Measurements from ENCODE around the gene FOXE1. TPM values are rescaled to one million over a fixed set of nuclear protein-coding genes. Genes with fewer than 3 reads are reported as not detected.

FOXE1 gene
- total and polyA plus RNA-seq, 2 experiments from 2014 or later, result 0.45 TPM; not detected in 1

DNA sequence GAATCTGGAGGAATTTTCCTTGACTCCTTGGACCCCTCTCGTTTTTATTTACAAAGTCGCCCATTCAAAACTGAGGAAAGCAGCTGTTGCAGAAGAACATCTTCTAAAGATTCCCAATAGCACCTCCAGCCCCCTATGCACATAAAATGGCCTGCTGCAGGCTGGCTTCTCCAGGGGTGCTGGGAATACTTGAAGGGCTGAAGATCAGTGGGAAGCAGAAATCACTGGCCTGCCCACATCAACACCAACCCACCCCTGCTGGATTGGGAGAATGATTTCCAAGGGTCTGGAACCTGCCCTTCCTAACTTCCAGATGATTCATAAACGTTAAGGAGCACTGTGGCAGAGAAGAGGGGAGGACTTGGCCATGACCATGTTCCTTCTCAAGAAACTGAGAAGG lies 3.0 kb upstream of the FOXE1 start:
- Histone ChIP-seq H3K27me3 (ENCODE audit: insufficient read depth) (peaks cover 100% of the 10 kb centered on the region), H3K79me2 (replicated peaks; ENCODE audit: insufficient read depth) (no peaks in the 10 kb centered on the region), H3K9me2 (ENCODE audit: insufficient read depth) (no peaks in the 10 kb centered on the region), H3K4me1 (ENCODE audit: insufficient read depth) (peaks cover 25% of the 10 kb centered on the region), H4K20me1 (replicated peaks; ENCODE audit: insufficient read depth) (peaks cover 27% of the 10 kb centered on the region), H2AFZ (no peak overlapping the region), H3K4me2 (no peak overlapping the region), H3K4me3 (no peak overlapping the region), H3F3A (replicated peaks; ENCODE audit: low read depth) (peaks cover 15% of the 10 kb centered on the region), H3K27ac (ENCODE audit: low read depth) (no peak overlapping the region), H3K36me3 (ENCODE audit: insufficient read depth) (no peaks in the 10 kb centered on the region; the same call in 1 of the 2 replicates)
- Mint-ChIP-seq H3K27me3 (ENCODE audit: insufficient read depth, low read depth, poor library complexity) (peaks cover 90% of the 10 kb centered on the region), H3K4me1 (peaks cover 13% of the 10 kb centered on the region), H3K9me3 (no peaks in the 10 kb centered on the region), H3K36me3 (ENCODE audit: low read depth) (no peaks in the 10 kb centered on the region; the same call in 2 of the 3 replicates), H3K27ac (no peak overlapping the region), H3K4me3 (no peak overlapping the region)
- ATAC-seq, result no peak
- DNase-seq (ENCODE audit: low spot score), result no peak
- TF ChIP-seq, protein P1, sequence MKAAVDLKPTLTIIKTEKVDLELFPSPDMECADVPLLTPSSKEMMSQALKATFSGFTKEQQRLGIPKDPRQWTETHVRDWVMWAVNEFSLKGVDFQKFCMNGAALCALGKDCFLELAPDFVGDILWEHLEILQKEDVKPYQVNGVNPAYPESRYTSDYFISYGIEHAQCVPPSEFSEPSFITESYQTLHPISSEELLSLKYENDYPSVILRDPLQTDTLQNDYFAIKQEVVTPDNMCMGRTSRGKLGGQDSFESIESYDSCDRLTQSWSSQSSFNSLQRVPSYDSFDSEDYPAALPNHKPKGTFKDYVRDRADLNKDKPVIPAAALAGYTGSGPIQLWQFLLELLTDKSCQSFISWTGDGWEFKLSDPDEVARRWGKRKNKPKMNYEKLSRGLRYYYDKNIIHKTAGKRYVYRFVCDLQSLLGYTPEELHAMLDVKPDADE (IDR thresholded peaks at IDR 0.05), result no peak
- TF ChIP-seq, protein P2, sequence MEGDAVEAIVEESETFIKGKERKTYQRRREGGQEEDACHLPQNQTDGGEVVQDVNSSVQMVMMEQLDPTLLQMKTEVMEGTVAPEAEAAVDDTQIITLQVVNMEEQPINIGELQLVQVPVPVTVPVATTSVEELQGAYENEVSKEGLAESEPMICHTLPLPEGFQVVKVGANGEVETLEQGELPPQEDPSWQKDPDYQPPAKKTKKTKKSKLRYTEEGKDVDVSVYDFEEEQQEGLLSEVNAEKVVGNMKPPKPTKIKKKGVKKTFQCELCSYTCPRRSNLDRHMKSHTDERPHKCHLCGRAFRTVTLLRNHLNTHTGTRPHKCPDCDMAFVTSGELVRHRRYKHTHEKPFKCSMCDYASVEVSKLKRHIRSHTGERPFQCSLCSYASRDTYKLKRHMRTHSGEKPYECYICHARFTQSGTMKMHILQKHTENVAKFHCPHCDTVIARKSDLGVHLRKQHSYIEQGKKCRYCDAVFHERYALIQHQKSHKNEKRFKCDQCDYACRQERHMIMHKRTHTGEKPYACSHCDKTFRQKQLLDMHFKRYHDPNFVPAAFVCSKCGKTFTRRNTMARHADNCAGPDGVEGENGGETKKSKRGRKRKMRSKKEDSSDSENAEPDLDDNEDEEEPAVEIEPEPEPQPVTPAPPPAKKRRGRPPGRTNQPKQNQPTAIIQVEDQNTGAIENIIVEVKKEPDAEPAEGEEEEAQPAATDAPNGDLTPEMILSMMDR (conservative IDR thresholded peaks at IDR 0.05; ENCODE audit: low read depth in 2 of 2), result no peak
- TF ChIP-seq EZH2 (IDR thresholded peaks at IDR 0.05; ENCODE audit: low read depth, unreplicated experiment), result peak; percentile 35

DNA sequence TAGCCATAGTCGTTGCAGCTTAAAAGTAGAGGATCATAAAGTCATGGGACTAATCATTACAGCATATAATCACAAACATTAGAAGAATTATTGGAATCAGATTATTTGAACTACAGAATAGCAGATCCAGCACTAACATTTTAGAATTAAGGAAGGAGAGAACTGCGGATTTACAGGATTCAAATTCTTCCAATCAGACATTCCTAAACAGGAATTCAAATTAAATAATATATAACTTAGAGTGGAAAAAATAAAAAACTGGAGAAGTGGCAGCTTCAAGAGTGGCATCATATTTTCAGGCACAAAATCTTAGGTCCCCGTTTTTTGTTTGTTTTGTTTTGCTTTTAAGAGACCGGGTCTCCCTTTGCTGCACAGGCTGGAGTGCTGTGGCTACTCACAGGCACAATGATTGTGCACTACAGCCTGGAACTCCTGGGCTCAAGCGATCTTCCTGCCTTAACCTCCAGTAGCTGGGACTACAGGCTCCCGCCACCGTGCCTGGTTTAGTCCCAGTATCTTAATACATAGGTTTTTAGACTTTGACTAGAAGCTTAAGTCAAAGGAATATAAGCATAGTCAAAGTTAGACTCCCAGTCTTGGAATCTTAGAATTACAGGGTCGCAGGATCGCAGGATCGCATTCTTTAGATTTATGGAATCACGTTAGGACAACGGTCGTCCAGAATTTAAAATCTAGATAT lies 2.1 kb upstream of the FOXE1 start:
- Histone ChIP-seq H3K4me3 (peak overlapping the region; percentile 44; the same call in 1 of the 2 replicates), H3K79me2 (replicated peaks; ENCODE audit: insufficient read depth) (no peaks in the 10 kb centered on the region), H2AFZ (no peak overlapping the region), H3K9me2 (ENCODE audit: insufficient read depth) (no peaks in the 10 kb centered on the region), H3K27ac (ENCODE audit: low read depth) (no peak overlapping the region), H3K27me3 (ENCODE audit: insufficient read depth) (peaks cover 100% of the 10 kb centered on the region), H4K20me1 (replicated peaks; ENCODE audit: insufficient read depth) (peaks cover 34% of the 10 kb centered on the region), H3F3A (replicated peaks; ENCODE audit: low read depth) (peaks cover 24% of the 10 kb centered on the region), H3K4me2 (peak overlapping the region; percentile 69), H3K36me3 (ENCODE audit: insufficient read depth) (no peaks in the 10 kb centered on the region; the same call in 1 of the 2 replicates), H3K4me1 (ENCODE audit: insufficient read depth) (peaks cover 34% of the 10 kb centered on the region)
- DNase-seq (ENCODE audit: low spot score) (no peak), ATAC-seq (no peak)
- peak overlapping the region; percentile 58; the same call in 1 of the 3 replicates for H3K4me3 Mint-ChIP-seq
- H3K4me1 Mint-ChIP-seq, result peaks cover 18% of the 10 kb centered on the region
- no peaks in the 10 kb centered on the region for H3K9me3 Mint-ChIP-seq
- H3K36me3 Mint-ChIP-seq (ENCODE audit: low read depth), result no peaks in the 10 kb centered on the region; the same call in 2 of the 3 replicates
- H3K27ac Mint-ChIP-seq, result no peak overlapping the region
- H3K27me3 Mint-ChIP-seq (ENCODE audit: insufficient read depth, low read depth, poor library complexity), result peaks cover 91% of the 10 kb centered on the region
- no peak for TF ChIP-seq ZNF331 (CRISPR knock-in tag; IDR thresholded peaks at IDR 0.05; ENCODE audit: low read depth)
- no peak for TF ChIP-seq POLR2AphosphoS5 (IDR thresholded peaks at IDR 0.05; ENCODE audit: low read depth)
- TF ChIP-seq EZH2 (IDR thresholded peaks at IDR 0.05; ENCODE audit: low read depth, unreplicated experiment), result peak; percentile 82

DNA sequence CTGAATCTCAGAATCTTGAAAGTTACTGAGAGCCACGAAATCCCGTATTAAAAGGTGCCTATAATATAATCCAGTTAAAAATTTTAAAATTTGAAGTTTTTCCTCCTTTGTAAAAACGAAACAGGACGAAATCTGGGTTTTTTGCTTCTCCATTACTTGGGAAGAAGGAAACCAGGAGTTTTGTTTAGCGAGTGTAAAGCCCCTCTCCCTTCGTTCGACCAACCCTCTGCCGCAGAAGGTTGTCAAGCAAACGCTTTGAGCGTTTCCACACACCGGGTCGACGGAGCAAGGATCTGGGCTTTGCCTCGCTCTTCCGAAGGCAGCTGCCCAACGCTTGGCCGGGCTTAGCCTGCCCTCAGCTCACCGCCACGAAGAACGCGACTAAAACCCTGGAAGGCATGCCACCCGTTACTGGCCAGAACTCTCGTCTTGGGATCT lies 1.6 kb upstream of the FOXE1 start:
- Histone ChIP-seq H3K9me2 (ENCODE audit: insufficient read depth) (no peaks in the 10 kb centered on the region), H3F3A (replicated peaks; ENCODE audit: low read depth) (peaks cover 26% of the 10 kb centered on the region), H4K20me1 (replicated peaks; ENCODE audit: insufficient read depth) (peaks cover 39% of the 10 kb centered on the region), H3K27ac (ENCODE audit: low read depth) (no peak overlapping the region), H3K36me3 (ENCODE audit: insufficient read depth) (no peaks in the 10 kb centered on the region; the same call in 1 of the 2 replicates), H3K27me3 (ENCODE audit: insufficient read depth) (peaks cover 100% of the 10 kb centered on the region), H3K4me1 (ENCODE audit: insufficient read depth) (peaks cover 35% of the 10 kb centered on the region), H3K4me2 (peak overlapping the region; percentile 69), H3K79me2 (replicated peaks; ENCODE audit: insufficient read depth) (no peaks in the 10 kb centered on the region), H3K4me3 (peak overlapping the region; percentile 44), H2AFZ (no peak overlapping the region)
- H3K36me3 Mint-ChIP-seq (ENCODE audit: low read depth), result no peaks in the 10 kb centered on the region; the same call in 2 of the 3 replicates
- H3K27ac Mint-ChIP-seq, result no peak overlapping the region
- peaks cover 18% of the 10 kb centered on the region for H3K4me1 Mint-ChIP-seq
- peaks cover 91% of the 10 kb centered on the region for H3K27me3 Mint-ChIP-seq (ENCODE audit: insufficient read depth, low read depth, poor library complexity)
- peak overlapping the region; percentile 58 for H3K4me3 Mint-ChIP-seq
- DNase-seq (ENCODE audit: low spot score) (peak; percentile 48), ATAC-seq (no peak)
- H3K9me3 Mint-ChIP-seq, result no peaks in the 10 kb centered on the region
- TF ChIP-seq, protein P3, sequence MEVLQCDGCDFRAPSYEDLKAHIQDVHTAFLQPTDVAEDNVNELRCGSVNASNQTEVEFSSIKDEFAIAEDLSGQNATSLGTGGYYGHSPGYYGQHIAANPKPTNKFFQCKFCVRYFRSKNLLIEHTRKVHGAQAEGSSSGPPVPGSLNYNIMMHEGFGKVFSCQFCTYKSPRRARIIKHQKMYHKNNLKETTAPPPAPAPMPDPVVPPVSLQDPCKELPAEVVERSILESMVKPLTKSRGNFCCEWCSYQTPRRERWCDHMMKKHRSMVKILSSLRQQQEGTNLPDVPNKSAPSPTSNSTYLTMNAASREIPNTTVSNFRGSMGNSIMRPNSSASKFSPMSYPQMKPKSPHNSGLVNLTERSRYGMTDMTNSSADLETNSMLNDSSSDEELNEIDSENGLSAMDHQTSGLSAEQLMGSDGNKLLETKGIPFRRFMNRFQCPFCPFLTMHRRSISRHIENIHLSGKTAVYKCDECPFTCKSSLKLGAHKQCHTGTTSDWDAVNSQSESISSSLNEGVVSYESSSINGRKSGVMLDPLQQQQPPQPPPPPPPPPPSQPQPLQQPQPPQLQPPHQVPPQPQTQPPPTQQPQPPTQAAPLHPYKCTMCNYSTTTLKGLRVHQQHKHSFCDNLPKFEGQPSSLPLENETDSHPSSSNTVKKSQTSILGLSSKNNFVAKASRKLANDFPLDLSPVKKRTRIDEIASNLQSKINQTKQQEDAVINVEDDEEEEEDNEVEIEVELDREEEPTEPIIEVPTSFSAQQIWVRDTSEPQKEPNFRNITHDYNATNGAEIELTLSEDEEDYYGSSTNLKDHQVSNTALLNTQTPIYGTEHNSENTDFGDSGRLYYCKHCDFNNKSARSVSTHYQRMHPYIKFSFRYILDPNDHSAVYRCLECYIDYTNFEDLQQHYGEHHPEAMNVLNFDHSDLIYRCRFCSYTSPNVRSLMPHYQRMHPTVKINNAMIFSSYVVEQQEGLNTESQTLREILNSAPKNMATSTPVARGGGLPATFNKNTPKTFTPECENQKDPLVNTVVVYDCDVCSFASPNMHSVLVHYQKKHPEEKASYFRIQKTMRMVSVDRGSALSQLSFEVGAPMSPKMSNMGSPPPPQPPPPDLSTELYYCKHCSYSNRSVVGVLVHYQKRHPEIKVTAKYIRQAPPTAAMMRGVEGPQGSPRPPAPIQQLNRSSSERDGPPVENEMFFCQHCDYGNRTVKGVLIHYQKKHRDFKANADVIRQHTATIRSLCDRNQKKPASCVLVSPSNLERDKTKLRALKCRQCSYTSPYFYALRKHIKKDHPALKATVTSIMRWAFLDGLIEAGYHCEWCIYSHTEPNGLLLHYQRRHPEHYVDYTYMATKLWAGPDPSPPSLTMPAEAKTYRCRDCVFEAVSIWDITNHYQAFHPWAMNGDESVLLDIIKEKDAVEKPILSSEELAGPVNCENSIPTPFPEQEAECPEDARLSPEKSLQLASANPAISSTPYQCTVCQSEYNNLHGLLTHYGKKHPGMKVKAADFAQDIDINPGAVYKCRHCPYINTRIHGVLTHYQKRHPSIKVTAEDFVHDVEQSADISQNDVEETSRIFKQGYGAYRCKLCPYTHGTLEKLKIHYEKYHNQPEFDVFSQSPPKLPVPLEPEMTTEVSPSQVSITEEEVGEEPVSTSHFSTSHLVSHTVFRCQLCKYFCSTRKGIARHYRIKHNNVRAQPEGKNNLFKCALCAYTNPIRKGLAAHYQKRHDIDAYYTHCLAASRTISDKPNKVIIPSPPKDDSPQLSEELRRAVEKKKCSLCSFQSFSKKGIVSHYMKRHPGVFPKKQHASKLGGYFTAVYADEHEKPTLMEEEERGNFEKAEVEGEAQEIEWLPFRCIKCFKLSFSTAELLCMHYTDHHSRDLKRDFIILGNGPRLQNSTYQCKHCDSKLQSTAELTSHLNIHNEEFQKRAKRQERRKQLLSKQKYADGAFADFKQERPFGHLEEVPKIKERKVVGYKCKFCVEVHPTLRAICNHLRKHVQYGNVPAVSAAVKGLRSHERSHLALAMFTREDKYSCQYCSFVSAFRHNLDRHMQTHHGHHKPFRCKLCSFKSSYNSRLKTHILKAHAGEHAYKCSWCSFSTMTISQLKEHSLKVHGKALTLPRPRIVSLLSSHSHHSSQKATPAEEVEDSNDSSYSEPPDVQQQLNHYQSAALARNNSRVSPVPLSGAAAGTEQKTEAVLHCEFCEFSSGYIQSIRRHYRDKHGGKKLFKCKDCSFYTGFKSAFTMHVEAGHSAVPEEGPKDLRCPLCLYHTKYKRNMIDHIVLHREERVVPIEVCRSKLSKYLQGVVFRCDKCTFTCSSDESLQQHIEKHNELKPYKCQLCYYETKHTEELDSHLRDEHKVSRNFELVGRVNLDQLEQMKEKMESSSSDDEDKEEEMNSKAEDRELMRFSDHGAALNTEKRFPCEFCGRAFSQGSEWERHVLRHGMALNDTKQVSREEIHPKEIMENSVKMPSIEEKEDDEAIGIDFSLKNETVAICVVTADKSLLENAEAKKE (CRISPR knock-in tag; IDR thresholded peaks at IDR 0.05), result no peak
